Natural killer cell (primary cell): ENCODE data around the gene PEDS1. TPM values are rescaled to one million over a fixed set of nuclear protein-coding genes. Genes with fewer than 3 reads are reported as not detected.
A peak's percentile ranks its signal among the peaks of the same experiment; 100 is the strongest.

Experiments used
- ATAC-seq, 3 donors: fragments of 150-1000 bp in 2 of 3; fragments of 200-7000 bp in 1 of 3; cut with Tn5 transposase; 1 replicate in 1 of 3; 2 replicates in 2 of 3; pipeline ENCODE4 v1.10.0; 2021; ENCODE audit warnings: mild to moderate bottlenecking in 2 of 3, moderate library complexity in 2 of 3
- DNase-seq, 2 donors: peaks; one replicate each; pipeline versions ENCODE4 v3.0.0 to v3.0.0-alpha.2; 2013 to 2021; ENCODE audit warnings: mixed read lengths in 1 of 2
- H3K27ac ChIP-seq: one replicate; pipeline ENCODE4 v1.5.1; 2013; ENCODE audit warnings: mild to moderate bottlenecking, low read length
- H3K27me3 ChIP-seq: one replicate; pipeline ENCODE4 v1.6.1; 2013; ENCODE audit warnings: low read length; ENCODE audit not compliant: control insufficient read depth, insufficient read depth
- H3K36me3 ChIP-seq: one replicate; pipeline ENCODE4 v1.6.1; 2013; ENCODE audit warnings: low read length; ENCODE audit not compliant: control insufficient read depth, insufficient read depth
- H3K4me1 ChIP-seq: one replicate; pipeline ENCODE4 v1.6.1; 2013; ENCODE audit warnings: low read length; ENCODE audit not compliant: control insufficient read depth, insufficient read depth
- H3K4me3 ChIP-seq: one replicate; pipeline ENCODE4 v1.5.1; 2013; ENCODE audit warnings: low read length
- H3K9me3 ChIP-seq: one replicate; pipeline ENCODE4 v1.6.1; 2013; ENCODE audit warnings: low read length; ENCODE audit not compliant: control insufficient read depth, insufficient read depth
- H3K27ac Mint-ChIP-seq, 2 donors: one replicate each; pipeline ENCODE4 v1.8.0; 2022; ENCODE audit warnings: mild to moderate bottlenecking in 2 of 2, mixed read lengths in 2 of 2, moderate library complexity in 1 of 2
- H3K27me3 Mint-ChIP-seq, 2 donors: one replicate each; pipeline ENCODE4 v1.8.0; 2022; ENCODE audit warnings: low read depth in 2 of 2, mixed read lengths in 2 of 2
- H3K36me3 Mint-ChIP-seq: one replicate; pipeline ENCODE4 v1.8.0; 2022; ENCODE audit warnings: mixed read lengths
- H3K4me1 Mint-ChIP-seq, 2 donors: one replicate each; pipeline ENCODE4 v1.8.0; 2022; ENCODE audit warnings: mixed read lengths in 2 of 2
- H3K4me3 Mint-ChIP-seq: one replicate; pipeline ENCODE4 v1.8.0; 2022; ENCODE audit warnings: mild to moderate bottlenecking, moderate library complexity, mixed read lengths
- H3K9me3 Mint-ChIP-seq, 2 donors: one replicate each; pipeline ENCODE4 v1.8.0; 2022; ENCODE audit warnings: mixed read lengths in 2 of 2
- WGBS: methylation state at CpG from one replicate; pipeline ENCODE4 v1.1.7; 2013; ENCODE audit warnings: missing lambda C conversion rate; ENCODE audit not compliant: insufficient coverage; 5-methylcytosine and 5-hydroxymethylcytosine counted together
- intact Hi-C: fragments of 100-400 bp; cut with micrococcal nuclease; formaldehyde crosslinking; loops from one replicate; pipeline ENCODE4 v1.14.2; 2022
- total RNA-seq, 4 donors: library from RNA; stranded (reverse); fragments of 120-200 nt in 1 of 4; gene quantifications; one replicate each; pipeline versions ENCODE4 v1.2.3 to v1.2.4, GENCODE V29; 2013 to 2022
- TF ChIP-seq, protein P1 (sequence below): fragments of 200-600 bp; IDR thresholded peaks from one replicate; pipeline ENCODE4 v1.8.0; 2022; ENCODE audit warnings: antibody characterized with exemption

The PEDS1 gene
- total RNA-seq, 3 donors from 2014 or later (not counting 1 experiment from before 2014, with no cell fraction given) = 27.4 to 32.8 (median 31.5) TPM

DNA sequence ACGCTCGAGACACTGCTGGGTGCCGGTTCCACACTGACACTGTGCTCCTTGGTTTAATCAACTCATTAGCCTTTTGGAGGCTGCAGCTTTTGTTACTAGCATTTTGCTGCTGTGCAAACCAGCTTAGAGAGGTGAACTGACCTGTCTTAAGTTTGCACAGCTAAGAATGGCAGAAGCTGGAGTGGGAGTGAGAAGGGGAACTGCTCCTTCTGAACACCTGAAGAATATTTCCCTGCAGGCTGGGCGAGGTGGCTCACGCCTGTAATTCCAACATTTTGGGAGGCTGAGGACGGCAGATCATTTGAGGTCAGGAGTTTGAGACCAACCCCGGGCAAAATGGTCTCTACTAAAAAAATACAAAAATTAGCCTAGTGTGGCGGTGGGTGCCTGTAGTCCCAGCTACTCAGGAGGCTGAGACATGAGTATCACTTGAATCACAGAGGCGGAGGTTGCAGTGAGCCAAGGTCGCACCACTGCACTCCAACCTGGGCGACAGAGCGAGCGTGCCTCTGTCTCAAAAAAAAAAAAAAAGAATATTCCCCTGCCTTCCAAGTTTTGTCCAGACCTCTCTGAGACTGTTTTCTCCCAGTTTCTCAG is 42.1 kb upstream of the PEDS1 start:
- H3K4me3 ChIP-seq = no peak overlapping the region
- no peaks in the 10 kb centered on the region for H3K36me3 Mint-ChIP-seq
- no peaks in the 10 kb centered on the region for H3K9me3 Mint-ChIP-seq
- WGBS = 93% methylated on average over 13 of the region's 13 CpGs
- TF ChIP-seq, protein P1, sequence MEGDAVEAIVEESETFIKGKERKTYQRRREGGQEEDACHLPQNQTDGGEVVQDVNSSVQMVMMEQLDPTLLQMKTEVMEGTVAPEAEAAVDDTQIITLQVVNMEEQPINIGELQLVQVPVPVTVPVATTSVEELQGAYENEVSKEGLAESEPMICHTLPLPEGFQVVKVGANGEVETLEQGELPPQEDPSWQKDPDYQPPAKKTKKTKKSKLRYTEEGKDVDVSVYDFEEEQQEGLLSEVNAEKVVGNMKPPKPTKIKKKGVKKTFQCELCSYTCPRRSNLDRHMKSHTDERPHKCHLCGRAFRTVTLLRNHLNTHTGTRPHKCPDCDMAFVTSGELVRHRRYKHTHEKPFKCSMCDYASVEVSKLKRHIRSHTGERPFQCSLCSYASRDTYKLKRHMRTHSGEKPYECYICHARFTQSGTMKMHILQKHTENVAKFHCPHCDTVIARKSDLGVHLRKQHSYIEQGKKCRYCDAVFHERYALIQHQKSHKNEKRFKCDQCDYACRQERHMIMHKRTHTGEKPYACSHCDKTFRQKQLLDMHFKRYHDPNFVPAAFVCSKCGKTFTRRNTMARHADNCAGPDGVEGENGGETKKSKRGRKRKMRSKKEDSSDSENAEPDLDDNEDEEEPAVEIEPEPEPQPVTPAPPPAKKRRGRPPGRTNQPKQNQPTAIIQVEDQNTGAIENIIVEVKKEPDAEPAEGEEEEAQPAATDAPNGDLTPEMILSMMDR = no peak
- H3K4me1 ChIP-seq = peaks cover 21% of the 10 kb centered on the region
- peaks cover 4% of the 10 kb centered on the region for H3K9me3 ChIP-seq
- ATAC-seq = no peak
- H3K4me1 Mint-ChIP-seq = peaks cover 26 to 27% of the 10 kb centered on the region in 2 donors
- peak overlapping the region in 1 of 2 donors; percentile 69 for H3K27ac Mint-ChIP-seq
- H3K36me3 ChIP-seq = peaks cover 4% of the 10 kb centered on the region
- no peaks in the 10 kb centered on the region for H3K27me3 ChIP-seq
- H3K27ac ChIP-seq = no peak overlapping the region
- no peaks in the 10 kb centered on the region for H3K27me3 Mint-ChIP-seq
- DNase-seq = no peak
- no peak overlapping the region for H3K4me3 Mint-ChIP-seq
- intact Hi-C loops = no loop called here

DNA sequence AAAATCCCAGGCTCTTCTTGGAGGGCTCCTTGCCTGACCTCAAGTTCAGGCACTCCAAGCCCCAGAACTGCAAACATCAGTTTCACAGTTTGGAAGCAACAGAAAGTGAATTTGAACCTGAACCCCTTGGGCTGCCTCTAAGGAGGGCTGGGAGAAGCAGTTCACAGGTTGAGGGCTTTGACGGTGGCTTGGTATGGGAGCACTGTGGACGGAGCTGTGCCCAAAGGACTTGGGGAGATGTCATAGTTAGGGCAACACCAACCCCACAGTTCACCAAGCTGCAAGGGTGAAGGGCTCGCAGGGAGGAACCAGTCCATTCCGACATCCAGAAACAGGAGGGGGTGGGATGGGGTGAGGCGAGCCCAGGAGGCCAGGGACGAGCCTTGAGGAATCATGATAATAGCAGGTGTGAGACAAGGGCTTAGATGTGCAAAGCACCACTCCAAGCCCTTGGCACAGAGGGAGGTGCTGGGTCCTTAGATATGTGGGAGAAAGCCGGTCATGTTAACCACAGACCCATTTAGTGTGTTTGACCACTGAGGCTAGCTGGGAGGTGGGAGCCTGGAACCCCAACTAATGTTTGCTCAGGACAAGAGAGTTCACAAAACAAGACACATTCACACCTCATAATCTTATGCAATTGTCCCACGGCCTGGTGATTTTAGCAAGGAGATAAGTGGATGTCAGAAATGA is 41.5 kb upstream of the PEDS1 start:
- Histone ChIP-seq H3K9me3 (peaks cover 4% of the 10 kb centered on the region), H3K27me3 (no peaks in the 10 kb centered on the region), H3K27ac (no peak overlapping the region), H3K36me3 (peaks cover 4% of the 10 kb centered on the region), H3K4me3 (no peak overlapping the region), H3K4me1 (peaks cover 24% of the 10 kb centered on the region)
- no peaks in the 10 kb centered on the region for H3K27me3 Mint-ChIP-seq
- peak overlapping the region; percentile 52 for H3K4me3 Mint-ChIP-seq
- TF ChIP-seq, protein P1 = no peak
- H3K36me3 Mint-ChIP-seq = no peaks in the 10 kb centered on the region
- intact Hi-C loops = no loop called here
- DNase-seq (no peak), ATAC-seq (no peak)
- H3K9me3 Mint-ChIP-seq = no peaks in the 10 kb centered on the region
- 85% methylated on average over 7 of the region's 8 CpGs for whole genome bisulfite sequencing
- peaks cover 26 to 27% of the 10 kb centered on the region in 2 donors for H3K4me1 Mint-ChIP-seq
- H3K27ac Mint-ChIP-seq = peak overlapping the region; percentile 57 to 69

DNA sequence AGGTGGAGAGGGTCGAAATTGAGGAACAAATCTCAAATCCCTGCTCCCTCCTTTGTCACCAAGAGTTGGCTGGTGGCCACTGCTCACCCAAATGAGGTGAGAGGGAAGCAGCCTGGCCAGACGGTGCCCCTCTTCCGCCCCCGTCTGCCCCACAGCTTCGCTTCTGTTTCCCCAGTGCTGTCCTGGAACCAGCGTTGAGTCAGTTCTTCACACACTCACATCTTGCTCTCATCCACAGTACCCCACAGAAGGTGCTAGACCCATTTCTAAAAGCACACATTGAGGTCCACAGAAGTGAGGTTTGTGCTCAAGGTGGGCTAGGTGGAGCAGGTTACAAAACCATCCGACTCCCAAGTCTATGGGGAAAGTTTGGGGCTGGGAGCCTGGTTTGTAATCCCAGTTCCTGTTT is 40.9 kb upstream of the PEDS1 start:
- DNase-seq (no peak), ATAC-seq (no peak)
- 92% methylated on average over 6 of the region's 7 CpGs for WGBS
- TF ChIP-seq, protein P1 = no peak
- Histone ChIP-seq H3K27me3 (no peaks in the 10 kb centered on the region), H3K4me1 (peaks cover 24% of the 10 kb centered on the region), H3K27ac (no peak overlapping the region), H3K4me3 (no peak overlapping the region), H3K9me3 (peaks cover under 1% of the 10 kb centered on the region), H3K36me3 (peaks cover 4% of the 10 kb centered on the region)
- H3K36me3 Mint-ChIP-seq = no peaks in the 10 kb centered on the region
- peak overlapping the region; percentile 52 for H3K4me3 Mint-ChIP-seq
- no peaks in the 10 kb centered on the region for H3K27me3 Mint-ChIP-seq
- peak overlapping the region; percentile 57 to 69 for H3K27ac Mint-ChIP-seq
- intact Hi-C loops = no loop called here
- H3K9me3 Mint-ChIP-seq = no peaks in the 10 kb centered on the region
- peaks cover 26 to 27% of the 10 kb centered on the region in 2 donors for H3K4me1 Mint-ChIP-seq
